IMR-90 (cell line): ENCODE measurements around the gene NFAT5. TPM values are rescaled to one million over a fixed set of nuclear protein-coding genes. Genes with fewer than 3 reads are reported as not detected.
A peak's percentile ranks its signal among the peaks of the same experiment; 100 is the strongest.

Source experiments
- ATAC-seq: fragments of 200-7000 bp; cut with Tn5 transposase; 2 replicates; pipeline ENCODE4 v1.9.1; 2020; ENCODE audit warnings: low read depth, mild to moderate bottlenecking, moderate library complexity
- BruUV-seq: library from RNA; stranded (reverse); fragments of 400-500 nt; replicated peaks from 2 replicates; lab custom pipeline; 2021; lab: Mats Ljungman, UMichigan
- CTCF ChIA-PET: fragments of 300-600 bp; formaldehyde crosslinking; extraction: SDS; loops from one replicate; lab custom pipeline; 2021; ENCODE audit warnings: antibody characterized with exemption; lab: Yijun Ruan, JAX
- POLR2A ChIA-PET: fragments of 300-600 bp; sonication (Branson Sonifier 250); formaldehyde crosslinking; loops from one replicate; lab custom pipeline; 2022; ENCODE audit warnings: antibody characterized with exemption; ENCODE audit not compliant: unreplicated experiment; lab: Charles Lee
- DNase-seq: peaks from one replicate; pipeline ENCODE4 v3.0.0; 2013
- H2AFZ ChIP-seq: replicated peaks from 2 replicates; pipeline ENCODE3; 2013; ENCODE audit warnings: low read length, mild to moderate bottlenecking; ENCODE audit not compliant: poor library complexity
- H2AK5ac ChIP-seq: 2 replicates; pipeline ENCODE4 v1.6.1; 2013; ENCODE audit warnings: low read depth, low read length, inconsistent platforms
- H2AK9ac ChIP-seq: replicated peaks from 2 replicates; pipeline ENCODE3; 2013; ENCODE audit warnings: mild to moderate bottlenecking, low read depth, low read length, moderate library complexity; ENCODE audit not compliant: poor library complexity
- H2BK120ac ChIP-seq: 2 replicates; pipeline ENCODE4 v1.6.1; 2013; ENCODE audit warnings: low read depth, low read length, inconsistent platforms
- H2BK15ac ChIP-seq: 3 replicates; pipeline ENCODE4 v1.6.1; 2013; ENCODE audit warnings: low read depth, low read length, inconsistent platforms
- H2BK20ac ChIP-seq: 2 replicates; pipeline ENCODE4 v1.6.1; 2013; ENCODE audit warnings: low read depth, mild to moderate bottlenecking, inconsistent platforms, low read length, moderate library complexity
- H2BK5ac ChIP-seq: 2 replicates; pipeline ENCODE4 v1.6.1; 2013; ENCODE audit warnings: mild to moderate bottlenecking, low read depth, low read length, inconsistent platforms; ENCODE audit not compliant: poor library complexity, severe bottlenecking
- H3K14ac ChIP-seq: replicated peaks from 2 replicates; pipeline ENCODE4 v1.6.1; 2013; ENCODE audit warnings: low read depth, low read length, inconsistent platforms
- H3K18ac ChIP-seq: 2 replicates; pipeline ENCODE4 v1.6.1; 2013; ENCODE audit warnings: low read depth, low read length, control low read depth
- H3K23ac ChIP-seq: 2 replicates; pipeline ENCODE4 v1.6.1; 2013; ENCODE audit warnings: low read depth, low read length, inconsistent platforms
- H3K27ac ChIP-seq: 2 replicates; pipeline ENCODE4 v1.5.1; 2013; ENCODE audit warnings: mild to moderate bottlenecking, control low read depth, low read length; ENCODE audit not compliant: insufficient read depth
- H3K27me3 ChIP-seq: 2 replicates; pipeline ENCODE4 v1.6.1; 2013; ENCODE audit warnings: low read length; ENCODE audit not compliant: control insufficient read depth, insufficient read depth
- H3K36me3 ChIP-seq: 2 replicates; pipeline ENCODE4 v1.6.1; 2013; ENCODE audit warnings: low read length, mixed read lengths; ENCODE audit not compliant: control insufficient read depth, insufficient read depth
- H3K4ac ChIP-seq: 2 replicates; pipeline ENCODE4 v1.6.1; 2013; ENCODE audit warnings: low read depth, low read length, inconsistent platforms
- H3K4me1 ChIP-seq: 2 replicates; pipeline ENCODE4 v1.6.1; 2013; ENCODE audit warnings: low read length, mixed read lengths; ENCODE audit not compliant: control insufficient read depth, insufficient read depth
- H3K4me2 ChIP-seq: 2 replicates; pipeline ENCODE4 v1.6.1; 2013; ENCODE audit warnings: low read depth, mild to moderate bottlenecking, control low read depth, low read length, moderate library complexity
- H3K4me3 ChIP-seq: 2 replicates; pipeline ENCODE4 v1.5.1; 2013; ENCODE audit warnings: low read depth, mild to moderate bottlenecking, control low read depth, low read length, moderate library complexity; ENCODE audit not compliant: insufficient read depth
- H3K56ac ChIP-seq: 2 replicates; pipeline ENCODE4 v1.6.1; 2013; ENCODE audit warnings: low read length, inconsistent platforms; ENCODE audit not compliant: insufficient read depth; ENCODE audit errors: extremely low read depth
- H3K79me1 ChIP-seq, 2 experiments: 2 replicates each; pipeline ENCODE4 v1.6.1; 2013; ENCODE audit warnings: low read length in 2 of 2, inconsistent platforms in 1 of 2, low read depth in 1 of 2
- H3K9ac ChIP-seq: 2 replicates; pipeline ENCODE4 v1.6.1; 2013; ENCODE audit warnings: low read depth, low read length, control low read depth
- H3K9me1 ChIP-seq: 2 replicates; pipeline ENCODE4 v1.6.1; 2013; ENCODE audit warnings: low read length, inconsistent platforms; ENCODE audit not compliant: insufficient read depth
- H3K9me3 ChIP-seq: 2 replicates; pipeline ENCODE4 v1.6.1; 2013; ENCODE audit warnings: low read length; ENCODE audit not compliant: control insufficient read depth, insufficient read depth
- H4K20me1 ChIP-seq: 2 replicates; pipeline ENCODE4 v1.6.1; 2013; ENCODE audit warnings: low read length, inconsistent platforms; ENCODE audit not compliant: insufficient read depth
- H4K5ac ChIP-seq: 2 replicates; pipeline ENCODE4 v1.6.1; 2013; ENCODE audit warnings: mild to moderate bottlenecking, low read depth, low read length, control low read depth
- H4K8ac ChIP-seq, 2 experiments: 2 replicates each; pipeline ENCODE4 v1.6.1; 2013; ENCODE audit warnings: low read depth in 2 of 2, low read length in 2 of 2, control low read depth in 1 of 2, inconsistent platforms in 1 of 2
- H4K91ac ChIP-seq: 2 replicates; pipeline ENCODE4 v1.6.1; 2013; ENCODE audit warnings: low read depth, low read length, inconsistent platforms; ENCODE audit not compliant: insufficient read depth
- BHLHE40 ChIP-seq: fragments of 150-350 bp; IDR thresholded peaks from 2 replicates; pipeline ENCODE4 v1.6.1; 2016; ENCODE audit warnings: mild to moderate bottlenecking, low read depth, low read length
- CEBPB ChIP-seq: IDR thresholded peaks from 2 replicates; pipeline ENCODE4 v1.6.1; 2012; ENCODE audit warnings: low read depth, low read length, improper control_type of control experiment
- CHD1 ChIP-seq: IDR thresholded peaks from 2 replicates; pipeline ENCODE4 v1.6.1; 2012; ENCODE audit warnings: low read depth, low read length, improper control_type of control experiment
- CTCF ChIP-seq: conservative IDR thresholded peaks from 2 replicates; pipeline ENCODE4 v1.5.1; 2012; ENCODE audit warnings: mild to moderate bottlenecking, low read depth, low read length, improper control_type of control experiment
- ELK1 ChIP-seq: fragments of 150-350 bp; IDR thresholded peaks from 2 replicates; pipeline ENCODE4 v1.6.1; 2016; ENCODE audit warnings: low read depth, mild to moderate bottlenecking, low read length, moderate library complexity, borderline replicate concordance
- FOS ChIP-seq: fragments of 150-350 bp; IDR thresholded peaks from 2 replicates; pipeline ENCODE4 v1.6.1; 2016; ENCODE audit warnings: low read depth, low read length
- MAFK ChIP-seq: IDR thresholded peaks from 2 replicates; pipeline ENCODE4 v1.6.1; 2012; ENCODE audit warnings: low read depth, low read length, improper control_type of control experiment
- MAZ ChIP-seq: IDR thresholded peaks from 2 replicates; pipeline ENCODE4 v1.6.1; 2012; ENCODE audit warnings: low read depth, mild to moderate bottlenecking, low read length, improper control_type of control experiment, moderate library complexity, borderline replicate concordance
- MXI1 ChIP-seq: IDR thresholded peaks from 2 replicates; pipeline ENCODE4 v1.6.1; 2012; ENCODE audit warnings: low read depth, mild to moderate bottlenecking, low read length, moderate library complexity, borderline replicate concordance
- NFE2L2 ChIP-seq: fragments of 150-350 bp; IDR thresholded peaks from 2 replicates; pipeline ENCODE4 v1.6.1; 2016; ENCODE audit warnings: low read depth, mild to moderate bottlenecking, low read length
- POLR2A ChIP-seq: IDR thresholded peaks from 2 replicates; pipeline ENCODE4 v1.6.1; 2012; ENCODE audit warnings: mild to moderate bottlenecking, low read depth, low read length
- RAD21 ChIP-seq: IDR thresholded peaks from 2 replicates; pipeline ENCODE4 v1.6.1; 2012; ENCODE audit warnings: low read length, improper control_type of control experiment
- RCOR1 ChIP-seq: IDR thresholded peaks from 2 replicates; pipeline ENCODE4 v1.6.1; 2012; ENCODE audit warnings: mild to moderate bottlenecking, low read length, improper control_type of control experiment; ENCODE audit not compliant: insufficient replicate concordance
- RFX5 ChIP-seq: IDR thresholded peaks from 2 replicates; pipeline ENCODE4 v1.8.0; 2012; ENCODE audit warnings: low read depth, mild to moderate bottlenecking, low read length, moderate library complexity
- SMC3 ChIP-seq: fragments of 150-350 bp; IDR thresholded peaks from 2 replicates; pipeline ENCODE4 v1.6.1; 2016; ENCODE audit warnings: low read depth, mild to moderate bottlenecking, antibody characterized with exemption, low read length, moderate library complexity
- USF2 ChIP-seq: fragments of 150-350 bp; IDR thresholded peaks from 2 replicates; pipeline ENCODE4 v1.6.1; 2017; ENCODE audit warnings: mild to moderate bottlenecking, antibody characterized with exemption, low read length, low read depth
- dilution Hi-C: fragments of 300-500 bp; cut with HindIII; formaldehyde crosslinking; loops from one replicate; pipeline ENCODE4 v1.14.3; 2018; ENCODE audit warnings: low sequenced_read_pairs; ENCODE audit not compliant: unreplicated experiment
- in situ Hi-C: fragments of 300-500 bp; cut with MboI; formaldehyde crosslinking; loops from 3 replicates; pipeline ENCODE4 v1.14.3; 2019; ENCODE audit warnings: low sequenced_read_pairs, inconsistent platforms, mixed read lengths
- intact Hi-C: fragments of 100-400 bp; cut with micrococcal nuclease; formaldehyde crosslinking; loops from 2 replicates; pipeline ENCODE4 v1.10.0; 2022
- polyA plus RNA-seq, 3 experiments: library from polyadenylated mRNA; depleted of rRNA; stranded (reverse); fragments of >200 nt; gene quantifications; 2 replicates each; pipeline ENCODE4 v1.2.3, GENCODE V29; 2012; ENCODE audit warnings: low replicate concordance in 1 of 3
- total RNA-seq: library from RNA; depleted of rRNA; stranded (reverse); fragments of >200 nt; gene quantifications from 2 replicates; pipeline ENCODE4 v1.2.3, GENCODE V29; 2012

The NFAT5 gene
- total and polyA plus RNA-seq, 2 of the 4 experiments (the other 2 are of a cell fraction): 10.9 to 20.1 TPM

- intact Hi-C loops (no loop called here), dilution Hi-C loops (no loop called here)
- CTCF ChIA-PET: no interaction called here
Measured at GRCh38 chr16:69701452-69701851, 135.7 kb downstream of the NFAT5 start.

More at GRCh38 chr16:69701452-69701851, 135.7 kb downstream of the NFAT5 start:
- Histone ChIP-seq H3K4me1 (peaks cover 2% of the 10 kb centered on the region), H3K27ac (no peak overlapping the region), H3K4me3 (no peak overlapping the region), H2AFZ (no peak overlapping the region), H3K4me2 (no peak overlapping the region), H3K56ac (no peak overlapping the region), H4K5ac (no peak overlapping the region), H4K20me1 (peaks cover 4% of the 10 kb centered on the region; the same call in 1 of the 2 replicates), H3K27me3 (no peaks in the 10 kb centered on the region), H3K23ac (0 out of 2 replicates have a peak overlapping the region, but pooled peaks have one; percentile 11), H2AK5ac (no peak overlapping the region), H2AK9ac (no peak overlapping the region), H4K8ac (no peak overlapping the region), H3K4ac (no peak overlapping the region), H2BK20ac (no peak overlapping the region), H3K9ac (no peak overlapping the region), H2BK120ac (no peak overlapping the region), H2BK5ac (peak overlapping the region; percentile 34), H2BK15ac (no peak overlapping the region), H3K14ac (no peak overlapping the region), H3K18ac (no peak overlapping the region), H3K79me1 (peaks cover 28 to 36% of the 10 kb centered on the region in 2 experiments), H3K9me3 (no peaks in the 10 kb centered on the region), H3K9me1 (peaks cover 5% of the 10 kb centered on the region; the same call in 1 of the 2 replicates), H3K36me3 (peaks cover 10% of the 10 kb centered on the region), H4K91ac (no peak overlapping the region)
- TF ChIP-seq SMC3: no peak
- no peak for TF ChIP-seq RCOR1
- no peak for TF ChIP-seq BHLHE40
- no peak for TF ChIP-seq MXI1
- no peak for TF ChIP-seq RFX5
- no peak for TF ChIP-seq FOS
- TF ChIP-seq CHD1: no peak
- no peak for TF ChIP-seq POLR2A
- TF ChIP-seq MAZ: no peak
- TF ChIP-seq ELK1: no peak
- no peak for TF ChIP-seq MAFK
- no peak for TF ChIP-seq NFE2L2
- TF ChIP-seq RAD21: no peak
- TF ChIP-seq CTCF: no peak
- no peak for TF ChIP-seq CEBPB
- no peak for TF ChIP-seq USF2
- no TSS peak for BruUV-seq
- ATAC-seq (no peak), DNase-seq (no peak)
- POLR2A ChIA-PET: no interaction called here
- in situ Hi-C loops: no loop called here
